ENCODE data around the gene GRIFIN. TPM values are rescaled to one million over a fixed set of nuclear protein-coding genes. Genes with fewer than 3 reads are reported as not detected.

GRIFIN gene
- total and polyA plus RNA-seq, 2 donors (not counting 1 experiment from before 2014, with no cell fraction given) = not detected

- intact Hi-C loops (cut with micrococcal nuclease) = loop anchor here (1.0 to 10.0 kb wide), 4 partner anchors 18 to 703 kb away; partner anchors contain the start of gene GNA12
- no peaks in the 10 kb centered on the region for H3K27me3 Mint-ChIP-seq
- peak overlapping the region; percentile 89 for H3K4me2 ChIP-seq (replicated peaks; ENCODE audit: low read depth, low read length, poor library complexity, severe bottlenecking)
- ChIA-PET POLR2A (interaction anchor here (0.8 to 1.8 kb wide), 5 partner anchors 15 to 194 kb away, joined by 3 to 16 read pairs (median 4); no protein-coding TSS in a partner anchor), CTCF (interaction anchor here (0.6 to 6.2 kb wide), 43 partner anchors 9 to 1447 kb away, joined by 3 to 104 read pairs (median 3); partner anchors contain the start of gene BRAT1)
- peaks cover 0 to 9% (median 0%) of the 10 kb centered on the region in 3 donors for H3K9me3 ChIP-seq (ENCODE audit: control extremely low read depth in 1 of 3, control insufficient read depth in 2 of 3, insufficient read depth in 1 of 3, low read length in 2 of 3)
- TF ChIP-seq EZH2 (IDR thresholded peaks at IDR 0.05; ENCODE audit: borderline replicate concordance, insufficient read depth, low read depth, low read length, poor library complexity, severe bottlenecking) (no peak), CTCF (IDR thresholded peaks at IDR 0.05) (peak; percentile 91)
- H3K4me3 Mint-ChIP-seq = peak overlapping the region; percentile 80
- peak overlapping the region; percentile 68 for H2AFZ ChIP-seq (ENCODE audit: insufficient read depth, low read depth, low read length, poor library complexity, severe bottlenecking)
- H3K9ac ChIP-seq (ENCODE audit: low read length) = peak overlapping the region; percentile 65
- DNase-seq = peak; percentile 83
- H4K20me1 ChIP-seq (ENCODE audit: control insufficient read depth, insufficient read depth, low read length, poor library complexity, severe bottlenecking) = no peaks in the 10 kb centered on the region
- no peaks in the 10 kb centered on the region for H3K79me2 ChIP-seq (ENCODE audit: control insufficient read depth, insufficient read depth, low read length)
- H3K27ac ChIP-seq (ENCODE audit: low read length in 2 of 2) = no peak overlapping the region
- H3K27me3 ChIP-seq (replicated peaks in 1 of 4; ENCODE audit: control extremely low read depth in 1 of 4, control insufficient read depth in 3 of 4, insufficient read depth in 4 of 4, low read length in 3 of 4) = no peaks in the 10 kb centered on the region
- peaks cover 8 to 11% of the 10 kb centered on the region in 2 donors for H3K4me1 ChIP-seq (ENCODE audit: control insufficient read depth in 2 of 2, insufficient read depth in 2 of 2, low read length in 2 of 2)
- peak overlapping the region; percentile 26 for H3K27ac Mint-ChIP-seq
- peaks cover 10% of the 10 kb centered on the region for H3K4me1 Mint-ChIP-seq
- H3K9me3 Mint-ChIP-seq (ENCODE audit: insufficient read depth) = peaks cover 2% of the 10 kb centered on the region
- peaks cover 0 to 1% of the 10 kb centered on the region in 2 experiments for H3K36me3 ChIP-seq (replicated peaks in 1 of 2; ENCODE audit: control extremely low read depth in 1 of 2, control insufficient read depth in 1 of 2, extremely low read depth in 1 of 2, insufficient read depth in 2 of 2, low read length in 1 of 2)
- ATAC-seq (ENCODE audit: low read depth) = peak; percentile 96
- peak overlapping the region in 4 of 5 experiments; percentile 34 to 56 (median 50) for H3K4me3 ChIP-seq (ENCODE audit: control extremely low read depth in 1 of 5, extremely low read depth in 1 of 5, insufficient read depth in 1 of 5, low read depth in 2 of 5, low read length in 4 of 5)
- 13% methylated on average over 34 of the region's 34 CpGs for WGBS (ENCODE audit: insufficient coverage)
Observed at GRCh38 chr7:2451171-2452073, 24.8 kb downstream of the GRIFIN start.
